ENCODE measurements around the gene B9D1.

GRCh38 chr17:19341641-19342610 lies 20.6 kb downstream of the B9D1 start:
- TF ChIP-seq CTCF (conservative IDR thresholded peaks at IDR 0.05; ENCODE audit: low read length) (no peak), EZH2phosphoT487 (IDR thresholded peaks at IDR 0.05; ENCODE audit: borderline replicate concordance, low read depth, low read length) (no peak)

Measured in OCI-LY7 (cell line).